NK-92 (cell line): ENCODE results near the gene P2RY13.

Experiments used
- DNase-seq: peaks from one replicate; lab custom pipeline; 2025; ENCODE audit not compliant: unreplicated experiment; lab: John Stamatoyannopoulos, UW

The P2RY13 gene

DNA sequence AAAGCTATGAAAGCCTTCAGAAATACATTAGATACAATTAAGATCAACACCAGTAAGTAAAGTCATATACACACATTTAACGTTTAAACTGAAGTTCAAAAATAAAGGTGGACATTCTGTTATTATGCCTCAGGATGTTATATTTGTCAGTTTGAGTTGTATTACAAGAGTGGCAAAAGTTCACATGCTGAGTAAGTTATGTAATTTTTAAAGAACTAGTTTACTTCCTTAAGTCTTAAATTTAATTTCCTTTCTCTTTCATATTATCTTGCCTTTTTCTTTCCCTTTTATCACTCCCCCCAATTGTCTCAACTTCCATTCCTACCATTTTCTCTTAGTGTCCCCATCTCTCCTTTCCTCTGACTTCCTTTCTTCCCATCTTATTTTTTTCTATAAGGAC lies 7.8 kb downstream of the P2RY13 start:
- no peak for DNase-seq

GRCh38 chr3:151320131-151320530 lies 9.2 kb downstream of the P2RY13 start:
- no peak for DNase-seq

DNA sequence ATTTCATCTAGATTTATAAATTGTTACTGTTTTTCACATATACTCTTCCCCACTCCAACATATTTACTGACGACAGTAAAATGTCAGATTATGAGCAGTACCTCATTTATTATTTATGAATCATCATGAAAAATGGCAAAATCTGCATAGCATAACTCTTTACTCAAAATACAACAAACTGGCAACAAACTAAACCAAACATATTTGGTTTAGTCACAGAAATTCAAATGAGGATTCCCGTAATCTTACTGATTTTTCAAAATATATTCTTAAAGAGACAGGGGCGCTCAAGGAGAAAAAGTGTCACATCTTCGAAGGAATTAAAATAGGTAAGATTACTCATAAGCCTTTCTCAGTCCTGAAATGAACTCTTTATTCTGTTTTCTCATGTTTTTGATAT lies 9.7 kb downstream of the P2RY13 start:
- DNase-seq: no peak

DNA sequence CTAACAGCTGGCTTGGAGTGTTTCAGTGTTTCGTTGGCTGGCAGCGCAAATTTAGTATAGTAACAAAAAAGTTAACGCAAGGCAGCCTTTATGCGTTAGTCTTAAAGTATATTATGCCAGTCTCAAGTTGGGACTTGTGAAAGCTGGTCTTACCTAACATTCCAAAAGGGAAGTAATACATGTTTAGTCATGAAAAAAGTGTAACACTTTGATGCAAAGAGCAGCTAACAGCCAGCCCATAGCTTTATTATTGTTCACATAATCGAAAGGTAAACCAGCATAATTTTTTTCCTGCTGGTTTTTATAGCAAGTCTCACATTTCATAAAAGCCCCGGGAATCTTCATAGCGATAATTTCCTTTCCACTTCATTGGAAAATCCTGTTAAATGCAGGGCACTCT lies 10.4 kb downstream of the P2RY13 start:
- DNase-seq: no peak

DNA sequence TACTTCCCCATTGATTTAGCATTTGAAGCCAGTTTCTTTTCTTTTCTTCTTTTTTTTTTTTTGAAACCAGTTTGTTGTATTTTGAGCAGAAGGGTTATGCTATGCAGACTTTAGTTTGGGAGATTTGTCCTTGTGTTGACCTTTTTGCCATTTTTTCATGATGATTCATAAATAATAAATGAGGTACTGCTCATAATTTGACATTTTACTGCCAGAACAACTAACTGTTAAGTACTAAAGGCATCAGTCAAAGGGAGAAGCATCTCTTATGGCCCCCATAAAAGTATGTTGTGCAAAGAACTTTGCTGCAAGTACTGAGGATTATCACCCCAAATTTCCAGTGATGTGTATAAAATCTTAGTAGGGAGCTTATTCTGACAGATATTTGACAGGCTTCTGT lies 11.0 kb downstream of the P2RY13 start:
- DNase-seq: no peak

DNA sequence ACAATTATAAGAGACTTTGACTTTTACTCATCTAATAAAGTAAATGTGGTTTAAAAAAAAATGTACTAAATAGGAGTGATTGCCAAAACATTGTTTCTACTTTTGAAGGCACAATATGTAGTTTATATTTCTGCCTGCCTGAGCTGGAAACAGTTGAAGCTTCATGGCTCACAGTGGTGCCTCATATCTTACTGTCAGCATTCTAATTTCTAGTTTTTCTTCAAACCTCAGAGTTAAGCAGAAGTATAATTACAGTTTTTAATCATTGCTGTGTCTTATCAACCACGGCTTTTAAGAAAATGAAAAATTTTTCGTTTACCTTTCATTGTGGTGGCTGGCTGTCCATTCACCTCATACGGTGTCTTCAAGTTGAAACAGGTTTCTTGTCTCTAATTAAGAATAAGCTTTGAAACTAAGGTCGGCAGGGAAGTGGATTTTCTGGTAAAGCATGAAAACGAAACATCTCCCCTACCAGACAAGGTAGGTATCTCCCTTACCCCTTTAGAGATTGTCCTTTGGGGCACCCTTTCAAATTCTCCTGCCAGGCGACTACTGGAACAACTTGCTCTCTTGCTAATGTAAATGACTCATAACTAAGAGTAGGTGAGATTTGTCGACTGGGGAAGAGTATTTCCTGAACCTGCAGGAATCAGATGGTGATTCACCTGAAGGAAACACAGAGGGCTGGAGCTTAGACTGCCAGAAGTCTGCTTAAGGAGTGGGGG lies 12.9 kb downstream of the P2RY13 start, which contains the start of gene GPR87:
Gene GPR87, minus strand, starts transcription at position 554 of the 725 bp plus-strand sequence. CDS start 16,720 bp downstream, outside the sequence.
- DNase-seq: no peak

DNA sequence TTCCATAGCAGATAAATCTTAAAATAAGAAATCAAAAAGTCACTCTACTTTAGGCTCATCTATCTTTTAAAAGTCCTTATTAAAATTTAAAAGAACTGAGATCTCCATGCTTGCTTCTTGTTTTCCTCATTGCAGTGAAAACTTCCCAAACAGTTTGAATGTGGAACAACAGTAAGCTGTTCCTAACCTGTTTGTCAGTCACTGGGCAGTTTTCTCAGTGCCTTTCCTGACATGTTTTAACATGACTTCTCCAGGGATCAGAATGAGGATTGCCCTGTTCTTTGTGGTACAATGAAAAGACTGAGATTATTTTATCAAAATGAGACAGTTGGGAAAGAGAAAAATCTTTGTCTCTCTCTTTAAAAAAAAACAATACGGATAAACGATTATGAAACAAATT lies 13.5 kb downstream of the P2RY13 start:
- no peak for DNase-seq

GRCh38 chr3:151315136-151315535 lies 14.2 kb downstream of the P2RY13 start:
- no peak for DNase-seq

DNA sequence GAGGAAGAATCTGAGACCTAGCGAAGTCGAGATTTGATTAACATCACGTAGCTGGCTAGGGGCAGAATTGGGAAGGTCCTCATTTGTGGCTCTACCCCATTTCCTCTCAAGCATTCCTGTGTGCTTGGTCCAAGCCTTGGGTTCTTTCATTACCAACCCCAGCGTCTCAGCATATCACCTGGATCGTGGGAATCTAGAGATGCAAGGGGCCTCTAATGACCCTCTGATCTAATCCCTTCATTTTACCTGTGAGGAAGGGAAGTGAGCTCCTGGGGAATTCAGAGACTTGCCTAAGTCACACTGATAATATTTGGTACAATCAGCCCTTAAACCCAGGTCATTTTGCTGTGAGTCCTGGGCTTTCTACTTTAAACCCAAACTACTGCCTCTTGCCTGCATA lies 14.8 kb downstream of the P2RY13 start:
- no peak for DNase-seq

- no peak for DNase-seq
Measured at GRCh38 chr3:151314137-151314536, 15.2 kb downstream of the P2RY13 start.

DNA sequence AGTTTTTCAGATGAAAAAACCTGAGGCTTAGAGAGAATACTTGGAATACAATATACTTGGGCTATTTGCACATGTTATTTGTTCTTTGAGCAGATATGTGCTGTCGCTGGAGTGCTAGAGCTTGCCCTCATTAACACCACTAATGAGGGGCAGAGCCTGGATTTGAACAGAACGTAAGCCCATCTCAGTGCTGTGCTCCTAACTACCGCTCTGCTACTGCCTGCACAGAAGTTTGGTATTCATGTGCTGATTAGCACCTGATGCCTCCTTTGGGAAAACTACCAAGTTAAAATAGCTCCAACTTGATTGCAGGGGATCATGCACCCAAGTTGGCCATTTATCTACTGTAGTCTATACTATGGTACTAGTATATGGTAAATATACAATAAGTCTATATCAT lies 16.4 kb downstream of the P2RY13 start:
- no peak for DNase-seq

DNA sequence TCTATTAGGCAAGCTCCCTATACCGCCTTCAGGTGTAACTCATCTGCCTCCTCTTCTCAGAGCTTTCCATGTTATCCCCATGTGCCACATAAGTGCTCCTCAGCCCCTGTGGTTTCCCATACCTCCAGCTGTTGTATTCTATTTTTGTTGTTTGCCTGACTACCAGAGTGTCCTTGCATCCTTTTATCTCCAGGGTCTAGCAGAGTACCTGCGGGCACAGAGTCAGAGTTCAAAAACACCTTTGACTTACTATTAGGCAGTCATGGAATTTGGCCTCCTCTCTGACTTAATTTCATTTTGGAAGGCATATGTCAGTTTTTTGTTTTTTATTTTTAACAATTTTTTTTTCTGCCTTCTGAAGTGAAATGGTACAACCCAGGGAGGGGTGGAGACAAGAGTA lies 19.8 kb downstream of the P2RY13 start:
- no peak for DNase-seq

DNA sequence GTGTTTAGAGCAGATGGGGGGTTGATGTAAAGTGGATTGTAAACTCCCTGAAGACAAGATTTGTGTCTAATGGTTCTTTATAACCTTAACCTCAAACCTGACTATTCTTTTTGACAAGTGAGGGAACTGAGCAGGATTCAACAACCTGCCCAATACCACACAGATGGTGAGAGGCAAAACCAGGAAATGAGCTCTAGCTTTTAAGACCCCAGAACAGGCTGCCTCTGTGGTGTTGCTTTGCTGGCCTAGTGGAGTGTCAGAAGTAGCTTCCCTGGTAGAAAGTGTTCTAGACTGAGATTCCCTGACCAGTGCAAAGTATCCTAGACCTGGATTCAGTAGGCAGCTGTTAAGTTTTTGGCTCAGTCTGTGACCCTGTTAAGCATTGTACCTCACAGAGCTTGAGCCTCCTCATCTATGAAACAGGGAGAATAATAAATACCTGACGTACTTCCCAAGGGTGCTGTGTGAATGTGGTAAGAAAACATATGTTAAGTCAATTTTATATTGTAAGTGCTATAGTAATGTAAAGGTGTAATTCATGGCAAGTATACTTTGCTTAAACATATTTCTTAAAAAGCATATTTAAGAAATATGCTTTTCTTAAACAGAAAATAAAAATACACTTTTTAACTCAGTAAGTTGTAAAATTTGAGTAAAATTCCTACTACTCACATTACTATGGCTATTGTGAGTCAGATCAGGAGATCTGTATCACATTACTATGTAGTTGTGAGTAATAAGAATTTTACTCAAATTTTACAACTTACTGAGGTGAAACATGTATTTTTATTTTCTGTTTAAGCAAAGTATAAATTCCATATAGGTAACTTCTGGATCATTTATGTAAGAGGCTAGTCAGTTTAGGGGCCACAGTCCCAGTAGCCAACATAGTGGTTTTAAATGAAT lies 21.5 kb downstream of the P2RY13 start:
- DNase-seq: no peak

- DNase-seq: no peak
Measured at GRCh38 chr3:151307131-151307530, 22.2 kb downstream of the P2RY13 start.

- DNase-seq: no peak
Measured at GRCh38 chr3:151306168-151306810, 23.1 kb downstream of the P2RY13 start.

- DNase-seq: no peak
Measured at GRCh38 chr3:151305775-151306151, 23.6 kb downstream of the P2RY13 start.

- no peak for DNase-seq
Measured at GRCh38 chr3:151305060-151305774, 24.1 kb downstream of the P2RY13 start.

GRCh38 chr3:151303751-151304150 lies 25.6 kb downstream of the P2RY13 start:
- no peak for DNase-seq

- DNase-seq: no peak
Measured at GRCh38 chr3:151301787-151302186, 27.6 kb downstream of the P2RY13 start.

GRCh38 chr3:151300539-151300938 lies 28.8 kb downstream of the P2RY13 start:
- no peak for DNase-seq

GRCh38 chr3:151299006-151299405 lies 30.3 kb downstream of the P2RY13 start:
- no peak for DNase-seq
